A549 treated with GW870086 at 1 μM for 4 hours (cell line): ENCODE results near the gene RBBP8. TPM values are rescaled to one million over a fixed set of nuclear protein-coding genes. Genes with fewer than 3 reads are reported as not detected.

Source experiments
- total RNA-seq: library from RNA; stranded (reverse); fragments of 200-300 nt; extraction: Qiagen RNA extraction; gene quantifications from 5 replicates; pipeline ENCODE4 v1.2.3, GENCODE V29; 2022; ENCODE audit warnings: low read depth

RBBP8 gene
- 22.8 to 29.6 TPM (median 23.6 TPM) in 5 replicates for total RNA-seq

GRCh38 chr18:22933206-22933965, at the start of gene RBBP8:
TSS of gene RBBP8 (plus strand) at chr18:22933328. CDS start at chr18:22936852, 3,524 bp downstream.

Other genes with a start within 250 kb of the RBBP8 start
- 15.7 to 19.1 TPM (median 16.7 TPM) in 5 replicates for gene CABLES1, start 202.2 kb downstream of the RBBP8 start, total RNA-seq